GM19193 (cell line): ENCODE measurements around the gene SLC34A3.

ENCODE experiments used
- POLR2A ChIP-seq: IDR thresholded peaks from 4 replicates; pipeline ENCODE4 v1.6.1; 2011; ENCODE audit not compliant: insufficient read depth, insufficient read length; ENCODE audit errors: extremely low read depth

Gene SLC34A3

GRCh38 chr9:137230705-137231371, at the start of gene SLC34A3:
Gene SLC34A3, plus strand, starts transcription at chr9:137230901. Its CDS starts 802 bp downstream, at chr9:137231703.
- no peak for TF ChIP-seq POLR2A

GRCh38 chr9:137181680-137182079, 49.0 kb upstream of the SLC34A3 start:
- TF ChIP-seq POLR2A: no peak

GRCh38 chr9:137182836-137183235, 47.9 kb upstream of the SLC34A3 start:
- TF ChIP-seq POLR2A: no peak

GRCh38 chr9:137183980-137184595, 46.6 kb upstream of the SLC34A3 start:
- no peak for TF ChIP-seq POLR2A

GRCh38 chr9:137184881-137185660, 45.6 kb upstream of the SLC34A3 start:
- no peak for TF ChIP-seq POLR2A

- no peak for TF ChIP-seq POLR2A
These were observed 44.8 kb upstream of the SLC34A3 start for GRCh38 chr9:137185921-137186320.

- no peak for TF ChIP-seq POLR2A
These were observed 44.3 kb upstream of the SLC34A3 start for GRCh38 chr9:137186385-137186784.

- TF ChIP-seq POLR2A: no peak
These were observed 43.3 kb upstream of the SLC34A3 start for GRCh38 chr9:137187386-137187785.

GRCh38 chr9:137188086-137188489, 42.6 kb upstream of the SLC34A3 start:
- no peak for TF ChIP-seq POLR2A

GRCh38 chr9:137188490-137189296, 42.0 kb upstream of the SLC34A3 start, which contains the start of the genes ANAPC2 and SSNA1:
Gene ANAPC2, minus strand, starts transcription at chr9:137188560. Its CDS starts 28 bp downstream, at chr9:137188532.
Gene SSNA1, plus strand, starts transcription at chr9:137188676. Its CDS starts 51 bp downstream, at chr9:137188727.
- TF ChIP-seq POLR2A: peak; percentile 94

GRCh38 chr9:137189297-137190295, 41.1 kb upstream of the SLC34A3 start:
- TF ChIP-seq POLR2A: no peak

GRCh38 chr9:137190315-137190856, 40.3 kb upstream of the SLC34A3 start:
- TF ChIP-seq POLR2A: no peak

- TF ChIP-seq POLR2A: no peak
These were observed 39.5 kb upstream of the SLC34A3 start for GRCh38 chr9:137191245-137191644.
